WTC11 (cell line): Measurements from ENCODE around the gene ANXA6.

ENCODE experiments used
- CREB1 ChIP-seq: sonication (generic); formaldehyde crosslinking; IDR thresholded peaks from 2 replicates; pipeline ENCODE4 v1.8.0; 2023; ENCODE audit warnings: mild to moderate bottlenecking, missing genetic modification reagents
- CTCF ChIP-seq: fragments of 200-600 bp; IDR thresholded peaks from 2 replicates; pipeline ENCODE4 v1.8.0; 2022; ENCODE audit warnings: antibody characterized with exemption
- PRDM15 ChIP-seq: sonication (generic); formaldehyde crosslinking; IDR thresholded peaks from 2 replicates; pipeline ENCODE4 v1.8.0; 2022; ENCODE audit warnings: missing genetic modification reagents
- ZNF232 ChIP-seq: sonication (generic); formaldehyde crosslinking; IDR thresholded peaks from 2 replicates; pipeline ENCODE4 v1.8.0; 2022; ENCODE audit warnings: mild to moderate bottlenecking, missing genetic modification reagents

GRCh38 chr5:151148583-151148982, 9.0 kb downstream of the ANXA6 start:
- TF ChIP-seq PRDM15 (no peak), CTCF (no peak), ZNF232 (no peak), CREB1 (CRISPR knock-in tag) (no peak)
